Lower leg skin (tissue), 4 donors: ENCODE results near the gene PLA2G2F. TPM values are rescaled to one million over a fixed set of nuclear protein-coding genes. Genes with fewer than 3 reads are reported as not detected.

Source experiments
- DNase-seq, 2 donors: peaks; one replicate each; pipeline ENCODE4 v3.0.0-alpha.2; 2019; ENCODE audit warnings: low spot score in 2 of 2
- H3K4me3 ChIP-seq: fragments of 200-600 bp; sonication (generic); 2 replicates; pipeline ENCODE4 v1.5.1; 2017; ENCODE audit warnings: mild to moderate bottlenecking, low read depth; ENCODE audit not compliant: poor library complexity, severe bottlenecking
- CTCF ChIP-seq, 3 donors: fragments of 450-650 bp; IDR thresholded peaks; one replicate each; pipeline ENCODE4 v1.5.1; 2016; ENCODE audit warnings: antibody characterized with exemption in 3 of 3, mild to moderate bottlenecking in 3 of 3, moderate library complexity in 2 of 3
- POLR2A ChIP-seq, 2 donors: fragments of 450-650 bp; IDR thresholded peaks; one replicate each; pipeline ENCODE4 v1.6.1; 2016 to 2017; ENCODE audit warnings: antibody characterized with exemption in 2 of 2, mild to moderate bottlenecking in 1 of 2, moderate library complexity in 1 of 2
- WGBS, 2 donors: methylation state at CpG; one replicate each; pipeline ENCODE4 v1.1.5; 2018; 5-methylcytosine and 5-hydroxymethylcytosine counted together
- intact Hi-C: fragments of 100-400 bp; cut with DNase I; formaldehyde crosslinking; loops from one replicate; pipeline ENCODE4 v1.15.0; 2023; ENCODE audit warnings: low total_unique reads
- total RNA-seq, 4 donors: library from RNA; depleted of rRNA; stranded (reverse); fragments of >200 nt; gene quantifications; one replicate each; pipeline ENCODE4 v1.1.0, GENCODE V29; 2016

Gene PLA2G2F
- total RNA-seq, 4 donors from 2014 or later, result 19.9 to 29.0 (median 24.6) TPM

- TF ChIP-seq POLR2A (IDR thresholded peaks at IDR 0.05), result no peak
- TF ChIP-seq CTCF (IDR thresholded peaks at IDR 0.05), result no peak
- no peak overlapping the region for H3K4me3 ChIP-seq
- DNase-seq, result no peak
- intact Hi-C loops, result no loop called here
- 70 to 76% methylated on average over 6 of the region's 6 CpGs for WGBS, 2 donors
These were observed 45.4 kb downstream of the PLA2G2F start for GRCh38 chr1:20184481-20184900.

- TF ChIP-seq CTCF (IDR thresholded peaks at IDR 0.05), result no peak
- no peak for TF ChIP-seq POLR2A (IDR thresholded peaks at IDR 0.05)
- WGBS, 2 donors, result 59 to 68% methylated on average over 17 of the region's 17 CpGs
These were observed 46.1 kb downstream of the PLA2G2F start for GRCh38 chr1:20184997-20185833.

GRCh38 chr1:20185834-20186782, 47.0 kb downstream of the PLA2G2F start, which contains the start of the genes PLA2G2C and UBXN10:
Gene PLA2G2C (minus strand): TSS chr1:20186518. CDS start chr1:20177363, 9,155 bp downstream.
Gene UBXN10 (plus strand): TSS chr1:20186096. CDS start chr1:20190562, 4,466 bp downstream.
- TF ChIP-seq POLR2A (IDR thresholded peaks at IDR 0.05) (no peak), CTCF (IDR thresholded peaks at IDR 0.05) (no peak)

More at GRCh38 chr1:20184997-20185833, 46.1 kb downstream of the PLA2G2F start:
- intact Hi-C loops, result no loop called here
- H3K4me3 ChIP-seq, result no peak overlapping the region
- no peak for DNase-seq

GRCh38 chr1:20187103-20187812, 48.1 kb downstream of the PLA2G2F start:
- 42 to 48% methylated on average over 7 of the region's 7 CpGs for WGBS, 2 donors
- no peak overlapping the region for H3K4me3 ChIP-seq
- intact Hi-C loops, result no loop called here

More at GRCh38 chr1:20185834-20186782, 47.0 kb downstream of the PLA2G2F start, which contains the start of the genes PLA2G2C and UBXN10:
- intact Hi-C loops, result no loop called here
- 2 to 5% methylated on average over 34 to 44 of the region's 52 CpGs for WGBS, 2 donors
- no peak within 1 kb of the TSS for H3K4me3 ChIP-seq
- peak in 1 of 2 donors; percentile 88 for DNase-seq

More at GRCh38 chr1:20187103-20187812, 48.1 kb downstream of the PLA2G2F start:
- no peak for DNase-seq
- TF ChIP-seq POLR2A (IDR thresholded peaks at IDR 0.05), result no peak
- no peak for TF ChIP-seq CTCF (IDR thresholded peaks at IDR 0.05)
